Left renal cortex interstitium (tissue), 4 donors: ENCODE results near the gene EXOSC10. TPM values are rescaled to one million over a fixed set of nuclear protein-coding genes. Genes with fewer than 3 reads are reported as not detected.
"Not testable (repeated sequence)": the region's sequence is repeated elsewhere in the genome, so short reads cannot be mapped to it uniquely, and the experiment has no call there.

ENCODE experiments used
- DNase-seq, 4 donors: peaks; one replicate each; pipeline ENCODE4 v3.0.0-alpha.2; 2013; ENCODE audit warnings: low read depth in 4 of 4, low spot score in 2 of 4, missing footprints in 1 of 4
- polyA plus RNA-seq, 4 donors: library from polyadenylated mRNA; unstranded; fragments of 120-200 nt; gene quantifications; one replicate each; pipeline ENCODE4 v1.2.1, GENCODE V29; 2013; ENCODE audit not compliant: insufficient read length in 4 of 4

EXOSC10 gene
- polyA plus RNA-seq, 4 donors, result 73.1 to 108 (median 94.2) TPM

DNA sequence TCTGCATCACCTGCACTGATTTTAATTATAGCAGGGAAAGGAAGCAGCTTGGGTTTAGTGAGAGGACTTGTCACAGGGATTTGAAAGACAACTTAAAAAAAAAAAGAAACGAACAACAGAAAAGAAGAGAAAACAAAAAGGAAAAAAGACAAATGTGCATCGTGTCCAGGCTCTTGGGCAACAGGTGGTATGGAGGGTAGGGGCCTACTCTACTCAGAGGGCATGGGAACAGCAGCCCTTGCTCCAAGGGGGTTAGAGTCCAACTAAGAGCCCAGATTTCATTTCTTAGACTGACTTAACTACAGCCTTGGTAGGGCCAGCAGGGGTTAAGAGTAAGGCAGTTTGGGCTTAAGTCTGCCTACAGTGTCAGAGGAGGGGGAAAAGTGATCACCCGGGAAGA is 15.3 kb upstream of the EXOSC10 start:
- no peak for DNase-seq

GRCh38 chr1:11109047-11109760 is 9.5 kb upstream of the EXOSC10 start:
- DNase-seq, result no peak

- DNase-seq, result peak in 2 of 4 donors; percentile 37 to 41
These were observed 7.9 kb upstream of the EXOSC10 start for GRCh38 chr1:11107599-11107998.

GRCh38 chr1:11105586-11105985 is 5.9 kb upstream of the EXOSC10 start:
- no peak for DNase-seq

DNA sequence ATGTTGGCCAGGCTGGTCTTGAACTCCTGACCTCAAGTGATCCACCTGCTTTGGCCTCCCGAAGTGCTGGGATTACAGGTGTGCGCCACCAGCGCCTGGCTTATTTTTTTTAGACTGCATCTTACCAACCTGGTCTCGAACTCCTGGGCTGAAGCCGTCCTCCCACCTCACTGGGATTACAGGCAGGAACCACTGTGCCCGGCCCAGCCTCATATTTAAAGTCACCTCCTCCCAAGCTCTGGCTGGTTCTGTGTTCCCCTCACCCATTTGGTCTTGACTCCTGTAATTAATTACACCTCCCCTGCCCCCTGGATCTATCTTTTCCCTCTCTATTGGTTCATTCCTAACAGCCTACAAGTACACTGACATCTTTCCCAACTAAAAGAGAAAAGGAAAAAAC is 1.7 kb upstream of the EXOSC10 start:
- DNase-seq, result no peak

GRCh38 chr1:11100806-11101205 is 1.1 kb upstream of the EXOSC10 start:
- not testable (repeated sequence) for DNase-seq

DNA sequence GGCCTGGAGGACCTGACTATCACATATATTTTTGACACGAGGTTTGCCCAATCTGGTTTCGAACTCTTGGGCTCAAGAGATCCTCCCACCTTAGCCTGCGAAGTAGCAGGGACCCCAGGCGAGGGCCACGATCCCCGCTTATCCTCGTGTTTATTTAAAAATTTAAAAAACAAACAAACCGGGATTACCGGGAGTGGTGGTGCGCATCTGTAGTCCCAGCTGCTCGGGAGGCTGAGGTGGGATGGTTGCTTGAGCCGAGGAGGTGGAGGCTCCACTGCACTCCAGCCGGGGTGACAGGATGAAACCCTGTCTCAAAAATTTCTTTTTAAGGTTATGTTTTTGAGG is 452 bp upstream of the EXOSC10 start:
- no peak for DNase-seq

GRCh38 chr1:11098931-11099309 is 749 bp downstream of the EXOSC10 start:
- no peak for DNase-seq

- not testable (repeated sequence) for DNase-seq
These were observed 15.9 kb downstream of the EXOSC10 start for GRCh38 chr1:11083784-11084183.

- no peak for DNase-seq
These were observed 18.7 kb downstream of the EXOSC10 start for GRCh38 chr1:11080931-11081330.

GRCh38 chr1:11078631-11079030 is 21.0 kb downstream of the EXOSC10 start:
- no peak for DNase-seq

GRCh38 chr1:11073398-11073797 is 26.3 kb downstream of the EXOSC10 start:
- DNase-seq, result not testable (repeated sequence)

- no peak for DNase-seq
These were observed 27.3 kb downstream of the EXOSC10 start for GRCh38 chr1:11072216-11072917.

- no peak for DNase-seq
These were observed 28.0 kb downstream of the EXOSC10 start for GRCh38 chr1:11071463-11072215.

GRCh38 chr1:11070876-11071275 is 28.8 kb downstream of the EXOSC10 start:
- no peak for DNase-seq

- no peak for DNase-seq
These were observed 30.8 kb downstream of the EXOSC10 start for GRCh38 chr1:11068600-11069473.

DNA sequence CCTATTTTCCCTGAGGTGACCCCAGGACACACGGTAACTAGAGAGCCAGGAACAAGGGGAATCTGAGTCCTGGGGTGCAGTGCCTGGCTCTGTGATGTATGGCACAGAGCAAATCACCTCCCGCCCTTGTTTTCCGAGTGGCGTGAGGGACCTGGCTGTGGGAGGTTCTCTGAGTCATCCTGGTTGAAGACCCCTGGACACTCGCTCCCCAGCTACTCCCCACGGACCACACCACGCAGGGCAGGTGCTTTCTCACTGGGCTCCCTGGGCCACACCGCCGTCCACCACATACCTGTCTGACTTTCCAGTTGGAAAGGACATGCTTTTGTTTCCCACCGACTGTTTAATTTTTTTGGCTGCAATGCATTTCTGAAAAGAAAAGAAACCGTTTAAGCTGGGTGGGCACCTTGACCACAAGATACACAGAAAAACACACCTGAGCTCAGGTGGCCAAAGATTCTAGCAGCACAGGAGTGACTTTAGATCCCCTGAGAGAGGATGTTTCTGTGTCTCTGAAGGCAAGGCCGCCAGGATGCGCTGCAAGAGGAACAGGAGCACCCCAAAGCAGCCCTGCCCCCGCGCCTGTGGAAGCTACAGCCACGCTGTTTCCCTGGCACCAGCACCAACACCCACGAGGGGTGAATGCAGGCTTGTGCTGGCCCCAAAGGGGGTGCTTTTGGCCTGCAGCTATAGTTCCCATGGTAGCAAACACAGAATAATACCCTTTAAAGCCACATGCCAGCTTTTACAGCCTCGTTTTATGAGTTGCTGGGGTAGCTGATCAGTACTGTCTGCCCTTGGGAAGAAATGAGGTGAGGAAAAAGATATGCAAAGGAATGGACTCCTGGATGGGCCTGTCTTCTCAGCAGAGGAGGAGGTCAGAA is 31.7 kb downstream of the EXOSC10 start:
- no peak for DNase-seq

- DNase-seq, result no peak
These were observed 33.9 kb downstream of the EXOSC10 start for GRCh38 chr1:11065796-11066195.

GRCh38 chr1:11064942-11065341 is 34.7 kb downstream of the EXOSC10 start:
- DNase-seq, result no peak
